Gastrocnemius medialis (tissue), 4 donors: ENCODE results near the gene GPR32. TPM values are rescaled to one million over a fixed set of nuclear protein-coding genes. Genes with fewer than 3 reads are reported as not detected.
A peak's percentile ranks its signal among the peaks of the same experiment; 100 is the strongest.

Experiments
- ATAC-seq, 2 donors: fragments of 150-250 bp; one replicate each; pipeline ENCODE4 v1.9.1; 2016
- DNase-seq, 2 donors: peaks; one replicate each; pipeline ENCODE4 v3.0.0-alpha.2; 2019
- H3K27ac ChIP-seq, 4 donors: fragments of 200-600 bp; sonication (generic); 1 replicate in 1 of 4; 2 replicates in 3 of 4; pipeline ENCODE4 v1.5.1; 2016 to 2018; ENCODE audit warnings: mild to moderate bottlenecking in 2 of 4, moderate library complexity in 1 of 4
- H3K27me3 ChIP-seq, 3 donors: fragments of 200-600 bp; sonication (generic) in 2 of 3; 1 replicate in 1 of 3; 2 replicates in 2 of 3; pipeline versions ENCODE4 v1.5.1 to v1.6.0; 2016 to 2019; ENCODE audit warnings: mild to moderate bottlenecking in 1 of 3, moderate library complexity in 1 of 3
- H3K36me3 ChIP-seq, 2 donors: fragments of 200-600 bp; sonication (generic) in 1 of 2; one replicate each; pipeline ENCODE4 v1.5.1; 2017 to 2018
- H3K4me1 ChIP-seq, 2 donors: fragments of 200-600 bp; sonication (generic) in 1 of 2; one replicate each; pipeline ENCODE4 v1.5.1; 2016 to 2017; ENCODE audit warnings: mild to moderate bottlenecking in 2 of 2
- H3K4me3 ChIP-seq, 4 donors: fragments of 200-600 bp; sonication (generic) in 3 of 4; 1 replicate in 1 of 4; 2 replicates in 3 of 4; pipeline ENCODE4 v1.5.1; 2016 to 2019; ENCODE audit warnings: mild to moderate bottlenecking in 2 of 4
- H3K9me3 ChIP-seq, 3 donors: fragments of 200-600 bp; sonication (generic) in 2 of 3; 1 replicate in 1 of 3; 2 replicates in 2 of 3; pipeline ENCODE4 v1.5.1; 2016 to 2019
- POLR2A ChIP-seq, 2 donors: fragments of 450-650 bp; IDR thresholded peaks; one replicate each; pipeline ENCODE4 v1.6.1; 2017; ENCODE audit warnings: antibody characterized with exemption in 2 of 2, mild to moderate bottlenecking in 2 of 2, moderate library complexity in 2 of 2
- in situ Hi-C, 4 donors: fragments of 200-750 bp; cut with MboI; loops; one replicate each; pipeline versions ENCODE4 v1.15.0 to v1.8.0; 2017; ENCODE audit warnings: low sequenced_read_pairs in 4 of 4
- intact Hi-C: fragments of 100-400 bp; cut with DNase I; formaldehyde crosslinking; loops from one replicate; pipeline ENCODE4 v1.15.1; 2023; ENCODE audit warnings: low total_unique reads
- total RNA-seq, 4 donors: library from RNA; depleted of rRNA; stranded (reverse); fragments of >200 nt; gene quantifications; one replicate each; pipeline versions ENCODE4 v1.1.0 to v1.2.3, GENCODE V29; 2016
- TF ChIP-seq, protein P1 (sequence below), 5 experiments: fragments of 450-650 bp in 3 of 5; fragments of 200-600 bp in 2 of 5; sonication (generic) in 2 of 5; IDR thresholded peaks in 4 of 5; conservative IDR thresholded peaks in 1 of 5; 1 replicate in 4 of 5; 2 replicates in 1 of 5; pipeline ENCODE4 v1.5.1; 2016 to 2019; ENCODE audit warnings: antibody characterized with exemption in 5 of 5, mild to moderate bottlenecking in 3 of 5, moderate library complexity in 3 of 5

GPR32 gene
- total RNA-seq, 4 donors from 2014 or later, result not detected

DNA sequence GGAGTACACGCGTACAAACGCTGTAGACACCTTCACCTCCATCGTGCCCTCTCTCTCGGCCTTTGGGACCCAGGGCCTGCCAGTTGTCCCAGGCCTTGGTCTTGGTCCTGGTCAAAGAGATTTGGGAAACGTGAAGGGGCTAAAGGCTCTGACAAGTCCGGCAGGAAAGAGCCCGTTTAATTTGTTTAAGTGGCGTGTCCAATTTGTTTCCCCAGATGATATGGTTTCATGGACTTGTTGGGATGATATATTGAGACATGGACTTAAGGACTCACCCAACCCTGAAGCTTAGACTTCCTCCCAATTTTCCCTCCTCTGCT, 44.4 kb upstream of the GPR32 start:
- Histone ChIP-seq H3K27me3 (peaks cover 19 to 42% (median 39%) of the 10 kb centered on the region in 3 donors), H3K36me3 (no peaks in the 10 kb centered on the region), H3K27ac (no peak overlapping the region), H3K9me3 (no peaks in the 10 kb centered on the region), H3K4me1 (peaks cover 0 to 5% of the 10 kb centered on the region in 2 donors), H3K4me3 (peak overlapping the region in 2 of 4 donors; percentile 55 to 58)
- intact Hi-C loops, result loop anchor here (2.0 kb wide), 1 partner anchor 57 kb away; no protein-coding TSS in a partner anchor
- ATAC-seq, result no peak
- TF ChIP-seq, protein P1, sequence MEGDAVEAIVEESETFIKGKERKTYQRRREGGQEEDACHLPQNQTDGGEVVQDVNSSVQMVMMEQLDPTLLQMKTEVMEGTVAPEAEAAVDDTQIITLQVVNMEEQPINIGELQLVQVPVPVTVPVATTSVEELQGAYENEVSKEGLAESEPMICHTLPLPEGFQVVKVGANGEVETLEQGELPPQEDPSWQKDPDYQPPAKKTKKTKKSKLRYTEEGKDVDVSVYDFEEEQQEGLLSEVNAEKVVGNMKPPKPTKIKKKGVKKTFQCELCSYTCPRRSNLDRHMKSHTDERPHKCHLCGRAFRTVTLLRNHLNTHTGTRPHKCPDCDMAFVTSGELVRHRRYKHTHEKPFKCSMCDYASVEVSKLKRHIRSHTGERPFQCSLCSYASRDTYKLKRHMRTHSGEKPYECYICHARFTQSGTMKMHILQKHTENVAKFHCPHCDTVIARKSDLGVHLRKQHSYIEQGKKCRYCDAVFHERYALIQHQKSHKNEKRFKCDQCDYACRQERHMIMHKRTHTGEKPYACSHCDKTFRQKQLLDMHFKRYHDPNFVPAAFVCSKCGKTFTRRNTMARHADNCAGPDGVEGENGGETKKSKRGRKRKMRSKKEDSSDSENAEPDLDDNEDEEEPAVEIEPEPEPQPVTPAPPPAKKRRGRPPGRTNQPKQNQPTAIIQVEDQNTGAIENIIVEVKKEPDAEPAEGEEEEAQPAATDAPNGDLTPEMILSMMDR (IDR thresholded peaks at IDR 0.05 in 4 of 5, conservative IDR thresholded peaks at IDR 0.05 in 1 of 5), result no peak
- DNase-seq, result no peak
- in situ Hi-C loops, result no loop called here

DNA sequence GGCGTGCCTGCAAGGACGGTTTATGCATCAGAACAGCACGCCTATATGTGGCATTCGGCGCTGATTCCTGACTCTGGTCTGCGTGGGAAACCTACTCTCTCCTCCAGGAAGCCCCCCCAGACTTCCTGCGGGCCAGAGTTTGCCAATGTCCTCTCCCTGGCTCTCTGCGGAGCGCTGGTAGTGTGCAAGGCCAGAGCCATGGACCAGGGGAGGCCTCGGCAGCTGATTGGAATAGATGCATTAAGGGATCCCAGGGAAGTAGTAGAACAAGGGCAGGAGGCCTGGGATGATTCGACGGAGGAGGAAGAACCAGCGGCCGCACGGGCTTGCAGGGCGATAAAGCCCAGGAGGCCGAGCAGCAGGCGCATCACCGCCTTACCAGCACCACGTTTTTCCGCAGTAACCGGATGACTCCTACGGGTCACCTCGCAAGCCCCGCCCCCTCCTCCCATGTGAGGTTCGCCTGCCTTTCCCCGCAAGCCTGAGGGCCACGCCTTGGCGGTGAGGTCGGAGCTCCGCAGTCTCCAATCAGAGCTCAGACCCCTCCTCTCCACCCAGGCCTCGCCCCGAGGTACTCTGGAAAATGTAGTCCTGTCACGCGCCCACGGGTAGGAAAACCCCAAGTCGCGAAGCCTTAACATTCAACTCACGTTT, 42.1 kb upstream of the GPR32 start:
- intact Hi-C loops, result no loop called here
- H3K27me3 ChIP-seq, result peaks cover 19 to 38% (median 35%) of the 10 kb centered on the region in 3 donors
- H3K27ac ChIP-seq, result no peak overlapping the region
- TF ChIP-seq POLR2A (IDR thresholded peaks at IDR 0.05), result no peak
- TF ChIP-seq, protein P1 (IDR thresholded peaks at IDR 0.05 in 4 of 5, conservative IDR thresholded peaks at IDR 0.05 in 1 of 5), result no peak
- in situ Hi-C loops, result no loop called here
- no peaks in the 10 kb centered on the region for H3K36me3 ChIP-seq
- no peak overlapping the region for H3K4me3 ChIP-seq
- H3K9me3 ChIP-seq, result no peaks in the 10 kb centered on the region
- ATAC-seq, result no peak
- peaks cover 0 to 5% of the 10 kb centered on the region in 2 donors for H3K4me1 ChIP-seq
- DNase-seq, result peak; percentile 32 to 35

DNA sequence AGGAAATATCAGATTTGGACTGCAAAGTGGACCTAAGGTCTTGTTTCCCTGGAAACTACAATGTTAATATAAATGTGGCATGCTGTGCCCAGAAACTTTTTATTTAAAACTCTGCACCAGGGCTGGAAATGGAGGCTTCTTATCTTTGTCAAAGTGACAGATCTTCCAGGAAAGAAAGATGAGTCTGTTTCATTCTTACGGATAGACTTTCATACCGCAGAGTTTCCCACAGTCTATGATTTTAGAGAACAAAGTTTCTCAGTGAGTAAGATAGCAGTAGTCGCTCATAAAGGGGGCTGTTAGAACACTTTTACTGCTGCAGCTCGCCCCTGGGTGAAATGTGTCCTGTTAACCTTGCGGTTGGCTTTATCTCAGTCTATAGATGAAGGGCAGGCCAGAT, 40.4 kb upstream of the GPR32 start:
- Histone ChIP-seq H3K4me1 (no peaks in the 10 kb centered on the region), H3K36me3 (no peaks in the 10 kb centered on the region), H3K9me3 (no peaks in the 10 kb centered on the region), H3K4me3 (no peak overlapping the region), H3K27me3 (peaks cover 15 to 30% (median 21%) of the 10 kb centered on the region in 3 donors), H3K27ac (no peak overlapping the region)
- in situ Hi-C loops (no loop called here), intact Hi-C loops (no loop called here)
- DNase-seq, result no peak
- TF ChIP-seq POLR2A (IDR thresholded peaks at IDR 0.05), result no peak
- TF ChIP-seq, protein P1 (IDR thresholded peaks at IDR 0.05 in 4 of 5, conservative IDR thresholded peaks at IDR 0.05 in 1 of 5), result no peak
- no peak for ATAC-seq

DNA sequence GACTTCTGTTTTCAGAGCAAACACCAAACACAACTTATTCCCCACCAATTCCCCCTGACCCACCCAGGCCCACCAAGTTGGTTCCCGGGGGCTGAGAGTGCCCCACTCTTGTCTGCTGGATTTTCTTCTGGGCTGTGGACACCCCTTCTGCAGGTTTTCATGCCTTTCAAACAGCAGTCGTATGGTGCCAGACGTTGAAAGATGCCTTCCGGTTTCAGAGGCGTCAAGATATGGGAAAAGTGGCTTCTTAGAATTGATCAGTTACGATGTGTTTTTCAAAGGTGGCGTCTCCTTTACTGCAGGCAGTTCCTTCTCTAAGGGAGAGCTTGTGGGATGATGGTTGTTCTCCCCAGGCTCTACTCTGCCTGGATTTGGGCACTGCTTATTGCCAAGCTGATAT, 34.4 kb upstream of the GPR32 start:
- DNase-seq (no peak), ATAC-seq (no peak)
- no peaks in the 10 kb centered on the region for H3K9me3 ChIP-seq
- TF ChIP-seq, protein P1 (IDR thresholded peaks at IDR 0.05 in 4 of 5, conservative IDR thresholded peaks at IDR 0.05 in 1 of 5), result no peak
- no peak for TF ChIP-seq POLR2A (IDR thresholded peaks at IDR 0.05)
- no peak overlapping the region for H3K4me3 ChIP-seq
- no peaks in the 10 kb centered on the region for H3K4me1 ChIP-seq
- H3K36me3 ChIP-seq, result no peaks in the 10 kb centered on the region
- H3K27me3 ChIP-seq, result peaks cover 2 to 15% (median 5%) of the 10 kb centered on the region in 3 donors
- no peak overlapping the region for H3K27ac ChIP-seq
- in situ Hi-C loops (no loop called here), intact Hi-C loops (no loop called here)

DNA sequence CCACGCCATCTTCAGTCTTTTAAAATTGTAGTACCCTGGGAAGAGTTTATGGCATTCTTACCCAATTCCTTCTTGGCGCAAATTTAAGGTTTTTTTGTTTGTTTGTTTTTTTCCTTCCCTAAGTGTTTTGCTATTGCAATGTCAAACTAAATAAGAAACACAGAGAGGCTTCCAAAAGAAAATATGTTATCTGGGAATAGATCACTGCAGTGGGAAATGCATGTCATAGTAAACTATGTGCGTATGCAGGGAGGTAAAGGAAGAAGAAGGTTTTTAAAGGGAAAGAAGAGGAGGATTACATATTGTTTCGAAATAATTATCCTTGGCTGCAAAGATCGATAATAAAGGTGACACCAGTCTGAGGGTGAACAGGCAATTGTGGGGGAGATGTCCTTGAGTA, 33.9 kb upstream of the GPR32 start:
- Histone ChIP-seq H3K9me3 (no peaks in the 10 kb centered on the region), H3K4me1 (no peaks in the 10 kb centered on the region), H3K36me3 (no peaks in the 10 kb centered on the region), H3K4me3 (no peak overlapping the region), H3K27me3 (peaks cover 2 to 15% (median 5%) of the 10 kb centered on the region in 3 donors), H3K27ac (no peak overlapping the region)
- in situ Hi-C loops, result no loop called here
- TF ChIP-seq POLR2A (IDR thresholded peaks at IDR 0.05), result no peak
- TF ChIP-seq, protein P1 (IDR thresholded peaks at IDR 0.05 in 4 of 5, conservative IDR thresholded peaks at IDR 0.05 in 1 of 5), result no peak
- no peak for DNase-seq
- no peak for ATAC-seq
- intact Hi-C loops, result no loop called here
